Measurements from ENCODE around the gene C1orf159.

DNA sequence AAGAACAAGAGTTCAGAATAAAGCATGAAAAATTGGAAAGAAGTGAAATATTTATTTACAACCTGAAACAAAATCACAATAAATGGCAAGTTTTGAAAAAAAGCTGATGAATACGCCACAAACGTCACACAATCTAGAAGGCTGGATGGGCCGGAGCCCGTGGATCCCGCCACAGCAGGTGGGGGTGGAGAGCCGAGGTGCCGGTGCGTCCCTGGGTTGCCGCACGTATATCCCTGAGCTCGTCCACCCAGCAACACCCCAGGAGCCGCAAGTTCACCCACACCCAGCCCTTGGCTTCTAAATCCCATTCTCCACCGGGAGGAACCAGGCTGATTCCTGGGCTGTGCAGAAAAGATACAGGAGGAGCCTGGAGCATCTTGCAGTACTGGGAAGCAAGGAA lies 32.2 kb upstream of the C1orf159 start:
- TF ChIP-seq TARDBP (IDR thresholded peaks at IDR 0.05) (no peak), BHLHE40 (IDR thresholded peaks at IDR 0.05; ENCODE audit: borderline replicate concordance) (no peak), FOXM1 (IDR thresholded peaks at IDR 0.05; ENCODE audit: borderline replicate concordance) (no peak), NFRKB (IDR thresholded peaks at IDR 0.05) (no peak), ARNT (IDR thresholded peaks at IDR 0.05) (no peak), SUZ12 (IDR thresholded peaks at IDR 0.05) (no peak), ELF4 (IDR thresholded peaks at IDR 0.05) (no peak)

Measured in HEK293T (cell line).